Mucosa of gallbladder (tissue), 1 donor: ENCODE results near the gene MINDY4. TPM values are rescaled to one million over a fixed set of nuclear protein-coding genes. Genes with fewer than 3 reads are reported as not detected.

Experiments used
- DNase-seq: peaks from one replicate; pipeline ENCODE4 v3.0.0-alpha.2; 2020; ENCODE audit warnings: low spot score
- total RNA-seq: library from RNA; stranded (reverse); gene quantifications from one replicate; pipeline ENCODE4 v1.2.1, GENCODE V29; 2021
- donor health status: DM: no; HTN: no; CAD: no.

The MINDY4 gene
- total RNA-seq, 1 donor from 2014 or later: 23.1 TPM

DNA sequence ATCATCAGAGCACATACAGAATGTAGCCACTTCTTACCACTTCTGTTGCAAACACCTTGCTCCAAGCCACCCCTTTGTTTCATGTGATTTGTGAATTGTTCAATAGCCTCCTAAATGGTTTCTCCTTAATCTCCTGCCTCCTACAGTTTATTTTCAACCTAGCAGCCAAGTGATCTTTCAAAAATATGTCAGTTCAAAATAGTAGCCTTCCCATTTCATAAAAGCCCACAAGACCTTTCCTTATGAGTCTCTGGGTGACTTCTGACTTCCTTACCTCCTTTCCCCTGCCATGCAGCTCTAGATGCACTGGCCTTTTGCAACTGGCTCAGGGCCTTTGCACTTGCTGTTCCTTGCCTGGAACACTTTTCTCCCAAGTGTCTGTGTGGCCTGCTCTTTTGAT is 4.8 kb downstream of the MINDY4 start:
- DNase-seq: no peak

DNA sequence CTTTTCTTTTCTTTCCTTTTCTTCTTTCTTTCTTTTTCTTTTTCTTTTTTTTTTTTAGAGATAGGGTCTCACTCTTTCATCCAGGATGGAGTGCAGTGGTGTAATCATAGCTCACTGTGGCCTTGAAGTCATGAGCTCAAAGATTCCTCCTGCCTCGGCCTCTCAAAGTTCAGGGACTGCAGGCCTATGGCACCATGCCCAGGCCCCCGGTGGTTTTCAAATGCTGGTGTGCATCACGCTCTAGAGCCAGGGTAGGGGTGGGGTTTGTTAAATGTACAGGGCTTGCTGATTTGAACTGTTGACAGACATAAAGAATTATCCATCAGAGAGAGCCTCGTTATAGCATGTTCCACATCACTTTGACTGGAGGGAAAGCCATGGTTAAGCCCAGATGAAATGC is 5.8 kb downstream of the MINDY4 start:
- no peak for DNase-seq

DNA sequence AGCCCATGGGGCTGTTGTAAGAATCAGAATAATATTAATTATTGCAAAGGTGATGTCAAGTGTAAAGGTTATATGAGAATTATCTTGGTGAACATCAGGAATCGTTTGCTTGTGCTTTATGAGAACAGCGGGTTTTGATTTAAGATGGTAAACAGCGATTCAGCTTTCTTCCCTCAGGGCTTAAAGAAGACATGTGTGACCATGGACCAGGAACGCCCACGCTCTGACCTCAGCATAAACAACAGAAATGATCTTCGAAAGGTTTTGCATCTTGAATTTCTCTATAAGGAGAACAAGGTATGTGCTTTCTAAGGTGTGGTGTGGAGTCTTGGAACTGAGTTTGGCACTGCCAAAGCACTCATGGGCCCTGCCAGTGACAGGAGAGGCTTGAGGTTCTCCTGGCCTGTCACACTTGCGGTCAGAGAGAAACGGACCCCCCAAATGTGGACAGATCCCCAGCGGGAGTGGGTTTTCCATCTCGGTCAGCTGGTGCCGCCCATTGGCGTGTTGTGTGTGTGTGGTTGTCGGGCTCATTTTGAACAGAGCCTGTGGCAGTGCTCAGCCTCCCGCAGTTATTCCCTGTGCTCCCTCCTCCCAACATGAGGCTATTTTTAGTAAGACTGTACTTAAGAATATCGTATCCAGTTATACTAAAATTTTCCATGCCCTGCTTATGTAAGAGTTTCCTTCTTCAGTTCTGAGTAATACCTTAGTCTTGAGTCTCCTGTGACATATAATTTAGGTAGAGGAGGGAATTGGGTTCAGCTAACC is 7.2 kb downstream of the MINDY4 start:
- no peak for DNase-seq

DNA sequence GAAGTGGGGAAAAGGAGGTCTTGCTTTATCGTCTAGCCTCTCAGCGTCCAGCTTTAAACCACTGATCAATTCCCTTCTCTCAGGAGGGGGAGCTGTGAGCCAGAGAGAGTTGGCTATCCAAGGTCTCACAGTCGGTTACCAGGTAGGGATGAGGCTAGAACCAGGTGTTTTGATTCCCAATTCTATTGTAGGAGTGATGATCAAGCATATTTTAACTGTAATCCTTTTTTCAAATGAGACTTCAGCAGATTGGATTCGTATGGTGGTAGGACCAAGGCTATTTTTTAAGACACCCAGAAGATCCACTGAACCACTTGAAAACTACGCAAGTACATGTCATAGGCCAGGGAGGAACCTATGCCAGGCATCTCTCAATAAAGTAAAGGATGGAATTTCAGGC is 8.4 kb downstream of the MINDY4 start:
- no peak for DNase-seq

DNA sequence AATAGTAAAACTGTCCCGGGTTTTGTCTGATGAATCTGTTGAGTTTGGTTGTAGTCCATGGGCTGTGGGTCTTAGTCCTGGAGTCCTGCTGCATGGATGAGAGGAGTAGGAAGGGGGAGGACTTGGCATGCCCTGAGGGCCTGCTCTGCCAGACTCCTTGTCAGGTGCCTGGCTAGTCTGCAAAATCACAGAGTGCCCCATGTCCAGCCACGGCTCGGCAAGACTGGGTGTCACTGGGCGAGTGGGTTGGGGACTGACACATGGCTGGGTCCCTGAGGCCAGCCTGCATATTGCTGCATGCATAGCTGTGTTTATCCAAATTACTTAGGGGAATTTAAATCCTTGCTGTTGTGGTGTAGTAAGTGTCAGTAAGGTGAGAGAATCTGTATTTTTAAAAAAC is 9.7 kb downstream of the MINDY4 start:
- no peak for DNase-seq

DNA sequence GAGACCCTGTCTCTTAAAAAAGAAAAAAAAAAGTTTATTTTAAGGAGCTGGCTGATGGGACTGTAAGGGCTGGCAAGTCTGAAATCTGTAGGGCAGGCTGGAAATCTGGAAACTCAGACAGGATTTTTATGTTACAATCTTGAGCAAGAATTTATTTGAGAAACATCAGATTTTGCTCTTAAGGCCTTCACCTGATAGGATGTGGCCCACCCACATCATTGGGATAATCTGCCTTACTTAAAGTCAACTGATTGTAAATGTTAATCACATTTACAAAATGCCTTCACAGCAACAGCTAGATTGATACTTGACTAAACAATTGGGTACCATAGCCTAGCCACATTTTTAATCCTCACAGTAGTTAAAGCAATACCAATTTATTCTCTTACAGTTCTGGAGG is 11.5 kb downstream of the MINDY4 start:
- DNase-seq: no peak

DNA sequence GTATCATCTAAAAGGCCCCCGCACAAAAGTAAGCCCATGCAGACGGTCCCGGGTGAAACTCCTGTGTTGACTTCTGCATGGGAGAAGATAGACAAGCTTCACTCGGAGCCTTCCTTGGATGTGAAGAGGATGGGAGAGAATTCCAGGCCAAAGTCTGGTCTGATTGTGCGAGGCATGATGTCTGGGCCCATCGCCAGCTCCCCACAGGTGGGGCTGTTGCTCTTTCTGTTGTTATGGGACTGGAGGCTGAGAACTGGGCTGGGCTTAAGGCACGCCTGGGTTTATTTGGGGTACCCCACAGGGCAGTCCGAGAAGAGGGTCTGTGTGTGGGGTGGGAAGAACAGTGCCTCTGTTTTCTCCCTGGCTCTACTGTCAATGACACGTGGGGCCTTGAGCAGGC is 14.6 kb downstream of the MINDY4 start:
- peak; percentile 45 for DNase-seq

DNA sequence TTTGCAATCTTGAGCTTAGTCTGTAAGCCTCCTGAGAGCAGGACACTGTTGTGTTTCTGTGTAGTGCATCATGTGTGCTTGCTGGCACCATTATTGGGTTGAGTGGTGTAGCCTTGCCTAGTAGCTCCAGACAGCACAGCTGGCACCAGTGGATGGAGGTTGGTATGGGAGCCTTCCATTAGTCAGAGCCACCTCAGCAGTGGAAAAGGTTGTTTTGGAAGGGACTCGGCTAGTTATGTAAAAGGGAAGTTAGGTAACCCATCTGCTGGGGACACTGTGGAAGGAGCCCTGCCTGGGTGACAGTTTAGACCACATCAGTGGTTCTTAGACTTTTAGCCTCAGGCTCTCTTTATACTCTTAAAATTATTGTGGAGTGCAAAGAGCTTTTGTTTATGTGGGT is 16.3 kb downstream of the MINDY4 start:
- no peak for DNase-seq

DNA sequence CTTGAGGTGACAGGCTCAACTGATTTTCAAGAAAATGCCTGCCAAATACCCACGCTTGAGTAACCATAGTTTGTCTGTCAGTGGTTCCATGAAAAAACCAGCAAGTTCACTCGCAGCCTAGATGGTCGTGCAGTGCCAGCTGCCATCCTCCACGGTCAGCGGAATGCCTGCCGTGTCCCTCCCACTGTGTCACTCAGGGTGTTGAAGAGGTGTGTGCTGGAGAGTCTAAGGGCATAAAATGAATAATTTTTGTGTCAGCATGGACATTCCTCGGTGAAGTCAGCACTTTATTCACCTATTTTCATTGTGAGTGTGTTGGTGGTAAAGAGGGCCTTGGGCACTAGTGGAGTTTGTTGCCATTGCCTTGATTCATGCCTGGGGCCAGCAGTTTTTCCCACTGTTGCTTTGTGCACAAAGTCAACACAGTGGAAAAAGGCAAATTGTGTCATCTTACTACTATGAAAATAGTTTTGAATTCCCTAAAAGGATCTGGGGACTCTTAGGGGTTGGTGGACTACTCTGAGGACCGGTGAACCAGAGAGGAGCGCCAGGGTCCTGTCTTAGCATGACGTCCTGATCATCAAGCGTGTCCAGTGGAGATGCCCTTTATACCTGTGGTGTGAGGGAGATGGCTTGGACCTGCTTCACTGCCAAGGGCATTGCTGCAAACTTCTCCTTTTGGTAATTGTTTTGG is 17.6 kb downstream of the MINDY4 start:
- DNase-seq: no peak

DNA sequence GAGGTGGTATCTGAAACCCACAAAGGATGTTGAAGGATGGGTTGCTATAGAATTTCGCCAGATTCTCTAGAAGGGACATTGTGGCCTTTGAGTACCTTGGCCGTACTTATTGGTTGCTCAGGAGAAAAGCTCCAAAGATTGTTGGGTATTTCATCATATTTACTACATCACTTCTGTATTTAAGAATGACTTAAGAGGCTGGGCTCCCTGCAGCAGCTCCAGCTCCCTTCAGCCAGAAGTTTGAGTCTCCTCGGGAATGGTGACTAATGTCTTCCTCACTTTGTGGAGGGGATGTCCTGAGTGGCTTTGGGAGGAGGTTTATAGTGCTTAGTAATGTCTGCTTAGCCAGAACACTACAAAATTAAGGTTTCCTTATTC is 18.1 kb downstream of the MINDY4 start:
- DNase-seq: no peak

DNA sequence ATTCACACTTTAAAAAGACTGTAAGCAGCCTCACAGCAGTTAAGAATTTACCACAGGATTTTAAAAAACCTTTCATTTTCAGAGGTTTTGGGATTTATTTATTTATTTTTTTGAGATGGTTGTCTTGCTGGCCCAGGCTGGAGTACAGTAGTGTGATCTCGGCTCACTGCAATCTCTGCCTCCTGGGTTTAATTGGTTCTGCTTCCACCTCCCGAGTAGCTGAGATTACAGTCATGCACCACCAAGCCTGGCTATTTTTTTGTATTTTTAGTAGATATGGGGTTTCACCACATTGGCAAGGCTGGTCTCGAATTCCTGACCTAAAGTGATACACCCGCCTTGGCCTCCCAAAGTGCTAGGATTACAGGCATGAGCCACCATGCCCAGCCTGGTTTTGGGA is 19.1 kb downstream of the MINDY4 start:
- no peak for DNase-seq

DNA sequence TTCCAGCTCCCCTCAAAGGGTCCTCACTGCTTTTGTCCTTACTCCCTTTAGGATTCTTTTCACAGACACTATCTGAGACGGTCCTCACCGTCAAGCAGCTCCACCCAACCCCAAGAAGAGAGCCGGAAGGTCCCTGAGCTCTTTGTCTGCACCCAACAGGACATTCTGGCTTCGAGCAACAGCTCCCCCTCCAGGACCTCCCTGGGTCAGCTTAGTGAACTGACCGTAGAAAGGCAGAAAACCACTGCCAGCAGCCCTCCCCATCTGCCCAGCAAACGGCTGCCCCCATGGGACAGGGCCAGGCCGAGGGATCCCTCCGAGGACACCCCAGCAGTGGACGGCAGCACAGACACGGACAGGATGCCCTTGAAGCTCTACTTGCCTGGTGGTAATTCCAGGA is 19.9 kb downstream of the MINDY4 start:
- no peak for DNase-seq

DNA sequence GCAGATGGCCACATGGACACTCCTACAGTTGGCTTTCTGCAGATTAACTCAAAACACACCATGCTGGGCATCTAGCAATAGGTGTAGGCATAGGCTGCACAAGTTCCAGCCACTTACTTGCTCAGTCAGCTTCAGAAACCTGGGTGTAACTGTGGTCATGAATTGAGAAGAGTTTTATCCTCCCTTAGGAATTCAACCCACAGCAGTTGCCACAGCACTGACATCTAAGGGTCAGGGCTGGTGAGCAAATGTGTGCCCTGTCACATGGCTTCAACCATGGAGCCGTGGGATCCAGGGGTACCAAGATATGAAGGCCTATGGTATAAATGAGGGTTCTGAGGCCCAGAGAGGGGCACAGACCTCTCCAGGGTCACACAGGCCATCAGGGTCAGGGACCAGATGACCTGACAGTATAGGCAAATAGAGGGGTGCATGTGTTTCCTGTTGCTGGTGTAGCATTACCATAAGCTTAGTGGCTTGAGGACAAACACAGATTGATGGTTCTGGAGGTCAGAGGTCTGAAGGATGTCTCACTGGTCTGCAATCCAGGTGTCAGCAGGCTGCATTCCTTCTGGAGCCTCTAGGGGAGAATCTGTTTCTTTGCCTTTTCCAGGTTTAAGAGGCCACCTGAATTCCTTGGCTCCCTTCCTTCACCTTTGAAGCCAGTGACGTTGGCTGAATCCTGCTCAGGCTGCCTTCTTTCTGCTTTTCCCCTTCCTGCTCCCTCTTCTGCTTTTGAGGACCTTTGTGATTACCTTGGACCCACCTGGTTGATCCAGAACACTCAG is 24.1 kb downstream of the MINDY4 start:
- DNase-seq: no peak

DNA sequence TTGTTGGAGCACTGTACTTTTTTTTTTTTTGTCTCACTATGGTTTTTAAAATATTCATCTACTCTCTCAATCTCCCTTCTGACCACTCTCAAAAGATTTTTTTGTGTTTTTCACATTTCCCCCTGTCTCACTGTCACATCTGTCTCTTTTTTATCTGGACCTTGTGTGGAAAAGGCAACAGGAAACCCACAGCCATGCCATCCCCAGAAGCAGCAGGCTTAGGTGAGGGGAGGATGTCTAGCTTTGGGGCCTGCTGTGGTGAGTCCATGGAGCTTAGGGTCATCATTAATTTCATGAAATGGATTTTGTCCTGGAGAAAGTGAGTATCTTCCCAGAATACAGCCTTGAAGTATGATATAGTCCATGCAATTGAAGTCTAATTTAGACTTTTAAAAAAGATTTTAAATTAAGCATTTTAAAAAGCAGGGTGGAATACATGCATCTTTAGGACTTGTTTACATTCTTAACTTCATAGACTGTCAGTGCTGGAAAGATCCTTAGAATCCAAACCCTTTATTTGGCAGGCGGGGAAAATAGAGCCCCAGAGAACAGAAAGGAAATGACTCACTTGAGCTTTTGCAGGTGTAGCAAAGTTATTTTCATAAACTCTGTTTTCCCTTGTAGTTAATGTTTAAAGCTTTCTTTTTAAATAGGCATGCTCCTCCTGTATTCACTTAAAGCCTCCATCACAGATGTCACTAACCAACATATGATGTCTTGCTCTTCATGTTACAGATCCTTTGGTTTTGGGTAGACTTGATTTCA is 25.1 kb downstream of the MINDY4 start:
- peak; percentile 41 for DNase-seq

DNA sequence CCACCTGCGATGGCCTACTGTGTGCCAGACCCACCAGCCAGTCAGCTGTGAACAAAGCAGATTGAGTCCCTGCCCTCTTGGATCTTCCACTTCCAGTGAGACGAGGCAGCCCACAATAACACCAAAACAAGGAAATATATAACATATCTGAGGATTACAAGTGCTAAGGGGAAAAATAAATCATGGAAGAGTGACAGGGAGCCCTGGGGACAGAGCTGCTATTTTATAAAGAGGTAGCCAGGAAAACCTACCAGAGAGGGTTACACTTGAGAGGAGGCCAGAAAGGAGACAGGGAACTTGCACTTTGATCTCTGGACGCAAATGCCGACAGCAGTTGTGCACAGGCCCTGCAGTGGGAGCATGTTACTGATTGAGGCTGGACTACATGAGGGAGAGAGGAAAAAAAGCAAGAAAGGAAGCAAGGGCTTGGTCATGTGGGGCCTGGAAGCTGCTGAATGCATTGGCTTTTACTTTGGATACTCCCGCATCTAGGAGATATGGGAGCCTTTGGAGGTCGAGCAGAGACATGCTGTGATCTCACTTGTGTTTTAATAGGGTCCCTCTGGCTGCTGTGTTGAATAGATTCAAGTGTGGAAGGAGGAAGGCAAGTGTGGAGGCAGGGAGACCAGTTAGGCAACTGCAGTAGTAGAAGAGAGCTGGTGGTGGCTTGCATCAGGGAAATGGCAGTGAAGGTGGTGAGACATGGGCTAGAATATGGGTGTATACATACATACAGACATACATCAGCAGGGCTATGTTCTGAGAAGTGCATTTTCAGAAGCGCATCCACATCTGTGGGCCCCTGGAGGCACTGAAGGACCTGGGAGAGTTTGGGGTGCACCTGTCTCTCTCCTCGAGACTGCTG is 26.2 kb downstream of the MINDY4 start:
- peak; percentile 40 for DNase-seq

DNA sequence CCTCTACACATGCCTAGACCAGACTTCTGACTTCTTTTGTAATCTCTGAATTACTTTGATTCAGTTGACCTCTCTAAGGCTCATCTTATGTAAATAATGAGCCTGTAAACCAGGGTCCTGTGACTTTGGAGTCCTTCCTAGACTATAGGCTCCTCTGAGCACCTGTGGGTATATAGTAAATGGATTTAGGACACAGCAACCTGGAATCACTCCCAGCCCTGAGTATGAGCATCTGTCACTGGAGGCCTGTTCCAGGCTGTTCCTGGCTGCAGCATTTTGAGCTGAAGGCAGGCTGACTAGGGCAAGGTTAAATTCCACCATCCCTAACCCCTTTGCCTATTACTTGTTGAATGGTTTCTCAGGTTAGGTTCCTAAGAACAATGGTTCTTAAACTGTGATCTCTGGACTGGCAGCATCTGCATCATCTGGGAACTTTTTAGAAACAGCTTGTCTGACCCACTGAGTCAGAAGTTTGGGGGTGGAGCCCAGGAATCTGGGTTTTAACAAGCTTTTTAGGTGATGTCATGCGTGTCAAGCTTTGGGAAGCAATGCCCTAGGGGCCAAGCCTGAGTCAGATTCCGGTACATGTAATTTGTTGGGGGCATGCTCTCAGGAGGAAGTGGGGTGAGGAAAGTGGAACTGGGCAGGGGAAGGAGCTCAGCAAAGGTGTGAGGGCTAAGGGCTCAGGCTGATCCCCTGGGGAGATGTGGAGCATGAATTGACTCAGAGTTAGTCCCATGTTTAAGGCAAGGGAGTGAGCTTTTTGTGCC is 28.2 kb downstream of the MINDY4 start:
- DNase-seq: no peak

DNA sequence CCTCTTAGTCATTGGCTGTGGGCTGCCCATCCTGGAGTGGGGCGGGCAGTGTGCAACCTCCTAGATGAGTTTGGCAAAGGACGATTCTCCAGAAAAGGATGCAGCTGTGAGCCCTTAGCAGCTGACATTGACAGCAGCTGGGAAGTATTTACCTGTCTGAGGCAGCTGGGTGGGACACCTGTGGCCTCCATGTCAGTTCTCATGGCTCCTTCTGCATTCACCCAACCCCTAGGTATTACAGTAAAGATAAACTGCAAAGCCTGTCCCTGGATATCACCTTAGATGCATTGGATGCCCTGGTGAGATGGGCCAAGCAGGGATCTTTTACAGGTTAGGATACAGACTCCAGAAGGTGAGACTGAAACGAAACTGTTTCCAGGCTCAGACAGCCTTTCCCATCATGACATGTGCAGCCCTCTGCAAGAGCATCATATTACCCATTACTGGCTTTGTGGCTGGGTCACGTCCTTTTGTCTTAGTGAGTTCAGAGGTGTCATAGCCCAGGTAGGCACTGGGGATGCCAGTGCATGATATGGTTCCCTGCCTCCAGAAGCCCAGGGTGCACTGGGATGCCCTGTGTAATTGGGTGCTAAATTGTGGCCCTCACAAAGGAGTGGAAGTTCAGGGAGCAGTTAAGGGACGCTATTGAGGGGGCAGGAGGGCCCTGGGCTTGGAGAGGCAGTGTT is 28.9 kb downstream of the MINDY4 start:
- no peak for DNase-seq

DNA sequence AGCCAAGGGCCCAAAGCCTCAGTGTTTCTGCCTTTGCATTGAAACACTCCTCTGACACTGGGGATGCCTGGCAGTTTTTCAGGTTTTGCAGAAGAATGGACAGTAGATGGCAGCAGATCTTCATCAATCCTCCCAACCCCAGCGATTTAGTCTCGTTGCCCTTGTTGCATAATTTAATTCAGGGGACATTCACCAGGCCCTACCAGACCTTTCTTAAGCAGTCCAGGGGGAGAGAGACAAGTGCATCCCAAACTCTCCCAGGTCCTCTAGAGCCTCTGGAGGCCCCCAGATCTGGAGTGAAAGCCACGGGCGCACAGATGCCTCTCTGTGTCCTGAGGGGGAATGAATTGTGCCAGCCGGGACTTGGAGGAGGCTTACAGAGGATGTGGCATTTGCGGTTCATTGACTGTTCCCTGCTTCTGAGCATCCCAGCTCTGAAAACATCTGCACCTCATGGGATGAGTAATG is 29.6 kb downstream of the MINDY4 start:
- peak; percentile 72 for DNase-seq

DNA sequence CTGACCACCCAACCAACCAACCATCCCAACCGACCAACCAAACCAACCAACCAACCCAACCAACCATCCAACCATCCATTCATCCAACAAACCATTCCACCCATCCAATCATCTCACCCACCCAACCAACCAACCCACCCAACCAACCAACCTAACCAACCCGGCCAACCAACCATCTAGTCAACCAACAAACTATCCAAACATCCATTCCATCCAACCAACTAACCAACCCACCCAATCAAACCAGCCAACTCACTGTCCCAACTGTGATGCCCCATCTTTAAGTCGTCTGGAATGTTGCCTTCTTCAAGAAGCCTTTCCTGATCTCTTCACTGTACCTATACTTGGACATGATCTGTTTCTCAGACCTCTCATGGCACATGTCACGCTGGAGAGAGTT is 31.6 kb downstream of the MINDY4 start:
- no peak for DNase-seq
